Kidney epithelial cell (primary cell): ENCODE measurements around the gene MORN1. TPM values are rescaled to one million over a fixed set of nuclear protein-coding genes. Genes with fewer than 3 reads are reported as not detected.

Source experiments
- DNase-seq: peaks from one replicate; pipeline ENCODE4 v3.0.0-alpha.2; 2010; ENCODE audit warnings: low read depth
- H3K27me3 ChIP-seq: 2 replicates; pipeline ENCODE4 v1.6.0; 2011; ENCODE audit warnings: low read length; ENCODE audit not compliant: control insufficient read depth, insufficient read depth
- H3K36me3 ChIP-seq: 2 replicates; pipeline ENCODE4 v1.5.1; 2011; ENCODE audit warnings: low read length; ENCODE audit not compliant: control insufficient read depth, insufficient read depth
- H3K4me3 ChIP-seq: 2 replicates; pipeline ENCODE4 v1.5.1; 2011; ENCODE audit warnings: low read depth, mild to moderate bottlenecking, control low read depth, low read length
- CTCF ChIP-seq: IDR thresholded peaks from 2 replicates; pipeline ENCODE4 v1.5.1; 2011; ENCODE audit warnings: mild to moderate bottlenecking, moderate library complexity, low read length, control low read depth, inconsistent platforms; ENCODE audit not compliant: insufficient read depth, poor library complexity, severe bottlenecking
- total RNA-seq: library from RNA; depleted of rRNA; stranded (reverse); fragments of >200 nt; gene quantifications from 2 replicates; pipeline ENCODE4 v1.2.3, GENCODE V29; 2015

Gene MORN1
- total RNA-seq, 1 donor from 2014 or later: 8.4 TPM

DNA sequence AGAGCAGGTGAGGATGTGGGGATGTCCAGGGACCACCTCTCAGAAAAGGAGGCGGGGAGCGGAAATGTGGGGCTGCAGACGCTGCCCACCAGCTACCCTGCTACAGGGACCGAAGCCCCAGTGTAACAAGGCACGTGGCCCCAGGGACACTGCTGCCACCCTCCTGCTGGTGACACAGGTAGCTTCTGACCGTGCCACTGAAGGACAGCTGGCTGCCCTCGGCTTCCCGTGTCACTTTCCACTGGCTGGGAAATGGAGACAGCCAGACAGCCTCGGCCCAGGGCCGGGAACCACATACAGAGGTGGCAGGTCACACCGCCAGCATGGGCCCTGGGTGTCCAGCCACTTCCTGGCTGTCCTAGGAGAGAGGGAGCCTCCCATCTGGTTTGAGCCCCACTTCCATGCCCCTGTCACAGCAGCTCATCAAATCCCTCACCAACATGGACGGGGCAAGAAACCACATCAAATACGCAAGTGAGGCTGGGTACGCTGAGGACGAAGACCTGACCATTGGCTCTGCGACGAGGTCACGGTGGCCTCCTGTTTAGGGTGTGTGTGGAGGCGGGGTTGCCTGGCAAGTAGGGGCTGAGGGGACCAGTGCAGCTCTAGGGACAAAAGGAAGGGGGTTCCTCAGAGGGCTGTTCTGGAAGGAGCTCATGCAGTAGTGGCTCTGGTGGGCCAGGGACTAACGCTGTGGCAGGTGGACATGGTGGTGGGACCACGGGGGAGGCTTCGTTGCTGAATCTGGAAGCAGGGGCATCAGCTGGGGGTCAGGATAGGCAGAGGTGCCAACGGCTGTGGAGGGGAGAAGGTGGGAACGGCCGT lies 16.0 kb upstream of the MORN1 start:
- Histone ChIP-seq H3K4me3 (no peak overlapping the region), H3K36me3 (peaks cover 3% of the 10 kb centered on the region), H3K27me3 (no peaks in the 10 kb centered on the region)
- DNase-seq: no peak
- TF ChIP-seq CTCF: no peak

DNA sequence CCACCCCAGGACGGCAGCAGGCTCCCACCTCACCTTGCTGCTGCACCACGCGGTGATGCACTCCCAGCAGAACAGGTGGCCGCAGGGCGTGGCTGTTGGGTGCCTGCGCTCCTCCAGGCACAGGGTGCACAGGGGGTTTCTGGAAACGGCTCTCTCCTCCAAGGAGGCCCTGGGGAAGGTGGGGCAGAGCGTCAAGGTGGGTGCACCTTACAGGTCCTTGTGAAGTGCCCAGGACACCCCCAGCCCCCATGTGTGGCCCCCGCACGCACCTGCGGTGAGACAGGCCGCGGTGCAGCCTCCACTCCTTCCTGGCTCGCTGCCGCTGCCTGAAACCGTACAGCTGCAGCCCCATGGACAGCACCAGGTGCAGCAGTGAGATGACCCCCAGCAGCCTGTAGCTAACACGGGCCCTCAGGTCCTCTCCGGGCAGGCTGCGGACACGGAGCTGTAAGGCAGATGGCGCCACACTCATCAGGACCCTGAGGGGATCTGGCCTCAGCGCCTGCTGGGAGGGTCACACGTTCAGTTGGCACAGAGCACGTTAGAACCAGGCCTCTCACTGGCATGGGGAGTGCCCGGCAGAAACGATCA lies 15.2 kb upstream of the MORN1 start:
- peak; percentile 33 for TF ChIP-seq CTCF
- Histone ChIP-seq H3K4me3 (no peak overlapping the region), H3K27me3 (no peaks in the 10 kb centered on the region), H3K36me3 (peaks cover 5% of the 10 kb centered on the region)
- DNase-seq: no peak

- peaks cover 5% of the 10 kb centered on the region for H3K36me3 ChIP-seq
- H3K27me3 ChIP-seq: no peaks in the 10 kb centered on the region
- TF ChIP-seq CTCF: no peak
- no peak overlapping the region for H3K4me3 ChIP-seq
- DNase-seq: no peak
Observed at GRCh38 chr1:2405588-2406295, 14.4 kb upstream of the MORN1 start.

DNA sequence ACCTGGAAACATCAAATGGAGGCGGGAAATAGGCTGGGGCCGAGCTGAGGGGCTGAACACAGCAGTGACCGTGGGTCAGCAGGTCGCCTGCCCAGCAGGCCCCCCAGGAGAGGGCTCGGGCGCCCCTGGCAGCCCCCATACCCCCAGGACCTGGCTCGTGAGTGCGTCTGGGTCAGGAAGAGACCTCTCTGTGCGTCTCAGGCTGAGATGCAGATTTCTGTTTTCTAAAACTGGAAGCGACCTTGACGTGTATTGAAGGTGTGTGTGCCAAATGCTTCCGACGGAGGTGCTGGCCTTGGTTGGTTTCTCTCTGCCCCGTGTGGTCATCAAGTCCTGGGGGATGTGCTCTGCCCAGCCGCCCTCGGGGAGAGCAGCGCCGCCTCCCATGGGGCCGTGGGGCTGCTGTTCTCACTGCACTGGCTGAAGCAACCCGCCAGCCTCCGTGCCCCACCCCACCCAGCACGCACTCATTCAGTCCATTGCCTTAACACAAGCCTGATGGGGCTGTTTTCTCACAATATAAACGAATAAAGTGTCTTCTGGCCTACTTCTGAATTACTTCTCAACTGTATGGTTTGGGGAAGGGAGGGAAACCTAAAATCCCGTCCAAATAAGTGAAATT lies 13.6 kb upstream of the MORN1 start:
- Histone ChIP-seq H3K4me3 (no peak overlapping the region), H3K27me3 (no peaks in the 10 kb centered on the region), H3K36me3 (peaks cover 5% of the 10 kb centered on the region)
- TF ChIP-seq CTCF: no peak
- no peak for DNase-seq

- H3K27me3 ChIP-seq: no peaks in the 10 kb centered on the region
- peaks cover 5% of the 10 kb centered on the region for H3K36me3 ChIP-seq
- no peak overlapping the region for H3K4me3 ChIP-seq
- TF ChIP-seq CTCF: no peak
- DNase-seq: no peak
Observed at GRCh38 chr1:2404142-2404889, 13.0 kb upstream of the MORN1 start.
